HG02870 (cell line): ENCODE measurements around the gene TIE1.

Source experiments
- ATAC-seq: cut with Tn5 transposase; IDR thresholded peaks from one replicate; pipeline ENCODE4 v1.9.1; 2021; ENCODE audit warnings: mild to moderate bottlenecking, moderate library complexity; ENCODE audit not compliant: unreplicated experiment

Gene TIE1

DNA sequence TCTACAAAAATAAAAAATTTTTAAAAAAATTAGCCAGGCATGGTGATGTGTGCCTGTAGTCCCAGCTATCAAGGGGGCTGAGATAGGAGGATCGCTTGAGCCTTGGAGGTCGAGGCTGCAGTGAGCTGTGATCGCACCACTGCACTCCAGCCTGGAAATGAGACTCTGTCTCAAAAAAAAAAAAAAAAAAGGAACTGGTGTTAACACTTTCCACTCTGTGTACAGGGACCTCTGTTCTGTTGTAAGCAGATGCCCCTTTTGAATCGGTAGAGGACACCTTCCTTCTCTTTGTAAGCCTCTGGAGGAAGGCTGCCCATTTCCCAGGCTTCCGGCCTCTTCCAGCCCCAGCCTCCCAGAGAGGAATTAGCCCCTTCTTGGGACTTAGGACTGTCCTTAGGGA lies 8.1 kb upstream of the TIE1 start:
- ATAC-seq = no peak

DNA sequence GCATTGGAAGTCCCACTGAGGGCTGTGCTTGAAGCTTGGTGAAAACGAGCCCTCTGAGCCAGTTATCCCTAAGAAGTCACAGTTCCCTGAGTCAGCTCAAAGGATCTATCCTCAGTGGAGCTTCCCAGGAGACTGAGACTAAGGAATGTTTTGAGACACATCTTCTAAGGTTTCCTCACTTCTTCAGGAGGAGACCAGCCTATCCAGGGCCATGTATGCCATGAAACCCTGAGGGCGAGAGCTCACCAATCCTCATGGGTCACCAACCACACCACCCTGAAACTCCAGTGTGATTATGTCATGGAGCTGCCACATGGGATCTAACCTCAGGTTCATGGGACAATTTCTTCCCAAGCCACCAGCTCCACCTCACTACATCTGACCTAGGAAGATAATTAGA lies 7.6 kb upstream of the TIE1 start:
- no peak for ATAC-seq

DNA sequence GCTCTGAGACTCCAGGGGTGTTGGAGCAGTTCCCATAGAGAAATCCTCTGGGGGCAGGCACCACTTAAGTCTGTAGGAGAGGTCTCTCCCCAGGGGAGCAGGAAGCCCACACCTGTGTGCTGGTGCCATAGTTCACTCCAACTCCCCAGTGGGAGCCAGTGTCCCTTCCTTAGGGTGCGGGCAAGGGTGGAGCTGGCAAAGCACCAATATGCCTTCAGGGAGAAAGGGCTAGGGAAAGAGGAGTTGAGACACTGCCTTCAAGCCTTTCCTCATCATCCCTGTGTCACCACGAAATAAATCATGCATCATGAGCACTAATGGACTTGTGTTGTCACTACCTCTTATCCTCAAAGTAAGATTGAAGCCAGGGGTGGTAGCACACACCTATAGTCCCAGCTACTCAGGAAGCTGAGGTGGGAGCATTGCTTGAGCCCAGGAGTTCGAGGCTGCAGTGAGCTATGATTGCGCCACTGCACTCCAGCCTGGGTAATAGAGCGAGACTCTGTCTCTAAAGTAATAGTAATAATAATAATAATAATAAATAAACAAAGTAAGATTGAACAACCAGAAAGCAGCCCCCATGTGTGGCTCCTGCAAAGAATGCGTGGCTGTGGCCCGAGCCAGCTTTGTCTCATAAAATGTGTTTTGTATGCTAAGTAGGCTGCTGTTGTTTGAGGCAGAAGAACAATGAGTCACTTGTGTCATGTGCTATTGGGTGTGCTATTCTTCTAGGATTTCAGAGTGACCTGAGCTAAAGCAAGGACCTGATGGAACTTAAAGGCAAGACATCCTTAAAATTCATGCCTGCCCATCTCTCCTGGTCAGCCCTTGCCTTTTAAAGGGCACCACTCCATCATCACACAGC lies 6.7 kb upstream of the TIE1 start:
- ATAC-seq = no peak

DNA sequence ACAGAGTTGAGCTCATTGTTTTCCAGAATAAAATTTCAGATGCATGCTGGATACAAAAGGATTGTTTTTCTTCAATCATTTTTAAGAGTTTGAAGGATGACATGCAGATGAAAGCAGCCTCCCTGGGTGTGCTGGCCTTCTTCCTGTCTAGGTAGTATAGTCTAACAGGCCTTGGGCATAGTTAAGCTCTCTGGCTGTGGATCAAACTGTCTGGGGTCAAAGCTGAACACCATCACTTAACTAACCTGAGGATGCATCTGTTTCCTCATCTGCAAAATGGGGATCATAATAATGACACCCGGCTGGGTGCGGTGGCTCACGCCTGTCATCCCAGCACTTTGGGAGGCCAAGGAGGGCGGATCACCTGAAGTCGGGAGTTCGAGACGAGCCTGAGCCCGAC lies 6.0 kb upstream of the TIE1 start:
- ATAC-seq = no peak

DNA sequence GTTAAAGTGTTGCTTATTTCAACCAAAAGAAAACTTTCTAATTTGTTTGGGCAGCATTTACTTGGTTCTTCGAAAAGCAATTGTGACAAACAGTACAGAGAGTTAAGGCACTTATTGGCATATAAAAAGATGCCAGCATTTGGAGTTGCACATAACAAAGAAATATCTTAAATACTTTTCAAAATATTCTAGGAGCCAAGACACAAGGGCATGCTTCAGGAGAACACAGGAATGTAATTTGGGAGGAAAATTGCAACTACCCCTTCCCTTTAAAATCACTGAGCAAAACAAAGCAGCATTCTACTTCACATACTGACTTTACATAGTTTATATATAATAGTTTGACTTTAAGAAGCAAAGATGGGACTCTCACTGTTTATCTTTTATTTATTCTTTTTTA lies 4.6 kb upstream of the TIE1 start:
- ATAC-seq = no peak

DNA sequence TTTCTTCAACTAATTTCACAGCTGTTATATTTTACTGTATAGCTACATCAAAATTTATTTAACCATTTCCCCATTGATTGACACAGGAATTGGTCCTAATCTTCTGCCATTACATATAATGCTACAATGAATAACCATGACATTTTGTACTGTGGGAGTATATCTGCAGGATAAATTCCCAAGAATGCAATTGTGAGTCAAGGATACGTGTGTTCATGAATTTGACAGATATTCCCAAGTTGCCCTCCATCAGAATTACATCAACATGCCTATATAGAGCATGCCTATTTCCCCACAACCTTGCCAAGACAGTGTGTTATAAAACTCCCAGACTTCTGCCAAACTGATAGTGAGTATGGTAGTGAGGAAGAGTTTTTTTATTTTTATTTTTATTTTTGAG lies 2.7 kb upstream of the TIE1 start:
- no peak for ATAC-seq

DNA sequence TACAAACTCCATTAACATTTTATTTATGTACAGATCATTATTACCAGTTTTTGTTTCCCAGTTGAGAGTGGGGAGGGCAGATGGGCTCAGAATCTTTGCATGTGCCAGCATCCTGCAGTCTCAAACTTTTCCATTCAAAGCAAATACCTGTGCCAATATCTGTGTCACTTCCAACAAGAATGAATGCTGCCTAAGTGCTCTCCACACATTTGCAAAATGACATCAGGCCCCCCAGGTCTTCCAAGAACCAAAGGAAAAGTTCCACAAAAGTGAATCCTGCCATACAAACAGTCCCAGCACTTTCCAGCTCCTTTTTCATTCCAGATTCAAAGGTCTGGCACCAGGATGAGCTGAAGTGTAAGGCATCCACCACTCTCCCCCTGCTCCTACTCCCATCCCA lies 1.7 kb upstream of the TIE1 start:
- no peak for ATAC-seq

DNA sequence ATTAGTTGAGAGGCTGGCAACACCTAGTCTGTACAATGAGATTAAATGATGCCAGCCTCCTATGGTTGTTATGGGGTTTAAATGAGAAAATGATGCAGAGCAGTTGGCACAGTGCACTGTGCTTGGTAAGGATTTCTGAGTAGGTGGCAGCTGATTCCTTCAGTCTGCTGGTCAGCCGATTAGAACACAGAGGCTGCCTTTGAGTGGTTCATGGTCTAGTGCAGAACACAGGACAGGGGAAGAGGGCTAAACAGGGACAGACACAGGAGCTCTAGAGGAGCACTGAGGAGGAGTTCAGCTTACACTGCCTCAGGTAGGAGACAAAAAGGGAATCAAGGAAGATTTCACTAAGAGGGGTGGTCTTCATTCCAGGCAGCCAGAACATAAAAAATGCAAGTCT lies 1.4 kb downstream of the TIE1 start:
- no peak for ATAC-seq

DNA sequence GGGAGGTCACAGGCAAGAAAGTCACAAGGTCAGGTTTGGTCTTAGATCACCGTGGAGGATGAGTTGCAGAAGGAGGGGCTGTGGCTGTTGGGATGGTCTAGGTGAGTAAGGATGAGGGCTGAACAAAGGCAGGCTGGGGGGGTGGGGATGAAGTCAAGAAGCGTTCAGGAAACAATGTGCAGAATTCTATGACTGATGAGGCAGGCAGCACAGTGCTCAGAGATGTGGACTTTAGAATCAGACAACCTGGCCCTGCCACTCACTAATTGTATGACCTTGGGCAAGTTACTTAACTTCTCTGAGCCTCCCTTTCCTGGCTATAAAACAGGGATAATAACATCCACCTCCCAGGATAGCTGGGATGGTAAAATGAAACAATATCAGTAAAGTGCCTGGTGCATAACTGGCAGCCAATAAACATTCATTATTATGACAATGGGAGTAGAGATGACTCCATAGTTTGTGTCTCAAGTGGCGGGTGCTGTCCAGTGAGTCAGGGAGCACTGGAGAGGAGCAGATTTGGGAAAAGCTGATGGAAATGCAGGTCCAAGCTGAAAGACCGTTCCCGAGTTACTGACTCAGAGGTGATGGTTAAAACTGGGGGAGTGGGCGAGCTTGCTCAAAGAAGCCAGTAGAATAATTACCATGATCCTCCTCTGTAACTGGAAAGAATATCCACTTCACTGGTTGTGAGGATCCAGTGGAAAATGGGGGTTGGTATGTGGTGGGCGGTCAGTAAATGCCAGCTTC lies 2.1 kb downstream of the TIE1 start:
- no peak for ATAC-seq

DNA sequence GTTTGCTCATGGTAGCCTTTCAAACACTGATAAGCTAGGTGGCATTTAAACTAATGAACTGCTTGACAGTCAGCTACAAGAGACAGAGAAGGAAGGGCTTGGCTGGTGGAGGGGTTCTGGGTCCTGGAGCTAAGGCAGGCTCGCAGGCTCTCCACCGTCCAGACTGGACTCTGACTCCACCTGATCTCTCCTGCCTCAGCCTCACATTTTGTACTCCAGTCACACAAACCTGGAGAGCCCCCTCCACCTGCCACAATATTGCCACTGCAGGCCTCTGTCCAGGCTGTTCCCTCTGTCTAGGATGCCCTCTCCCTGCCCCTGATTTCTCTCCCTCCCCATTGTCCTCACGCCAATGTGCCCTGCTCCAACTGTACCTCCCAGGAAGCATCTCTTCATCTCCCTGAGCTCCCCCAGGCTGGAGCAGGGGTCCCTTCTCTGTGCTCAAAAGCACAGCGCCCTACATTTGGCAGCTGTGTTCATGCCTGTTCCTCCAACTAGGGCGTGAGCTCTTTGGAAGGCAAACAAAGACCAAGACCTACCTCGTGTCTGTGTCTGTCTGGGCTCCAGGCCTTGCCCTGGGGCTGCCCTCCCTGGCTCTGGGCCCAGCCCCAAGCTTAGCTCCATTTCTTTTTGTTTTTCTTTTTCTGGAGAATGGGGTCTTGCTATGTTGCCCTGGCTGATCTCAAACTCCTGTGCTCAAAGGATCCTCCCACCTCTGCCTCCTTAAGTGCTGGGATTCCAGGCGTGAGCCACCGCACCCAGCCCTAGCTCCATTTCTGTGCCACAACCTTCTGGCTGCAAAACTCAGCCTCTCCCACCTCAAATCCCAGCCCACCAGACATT lies 2.9 kb downstream of the TIE1 start:
- ATAC-seq = no peak

DNA sequence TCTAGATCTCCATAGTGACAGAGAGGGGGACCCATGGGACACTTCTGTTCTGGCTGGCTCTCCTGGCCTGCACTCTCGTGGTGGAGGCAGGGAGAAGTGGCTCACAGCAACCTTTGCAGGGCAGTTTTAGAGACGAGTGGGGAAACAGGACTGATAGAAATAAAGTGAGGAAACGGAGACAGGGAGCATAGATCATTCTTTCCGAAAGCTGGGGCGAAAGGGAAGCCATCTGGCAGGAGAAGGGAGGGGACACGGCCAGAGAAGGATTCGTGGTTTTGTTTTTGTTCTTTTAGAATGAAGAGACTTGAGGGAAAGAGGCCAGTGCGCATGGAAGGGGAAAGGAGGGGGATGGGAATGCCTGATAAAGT lies 3.5 kb downstream of the TIE1 start:
- ATAC-seq = no peak

DNA sequence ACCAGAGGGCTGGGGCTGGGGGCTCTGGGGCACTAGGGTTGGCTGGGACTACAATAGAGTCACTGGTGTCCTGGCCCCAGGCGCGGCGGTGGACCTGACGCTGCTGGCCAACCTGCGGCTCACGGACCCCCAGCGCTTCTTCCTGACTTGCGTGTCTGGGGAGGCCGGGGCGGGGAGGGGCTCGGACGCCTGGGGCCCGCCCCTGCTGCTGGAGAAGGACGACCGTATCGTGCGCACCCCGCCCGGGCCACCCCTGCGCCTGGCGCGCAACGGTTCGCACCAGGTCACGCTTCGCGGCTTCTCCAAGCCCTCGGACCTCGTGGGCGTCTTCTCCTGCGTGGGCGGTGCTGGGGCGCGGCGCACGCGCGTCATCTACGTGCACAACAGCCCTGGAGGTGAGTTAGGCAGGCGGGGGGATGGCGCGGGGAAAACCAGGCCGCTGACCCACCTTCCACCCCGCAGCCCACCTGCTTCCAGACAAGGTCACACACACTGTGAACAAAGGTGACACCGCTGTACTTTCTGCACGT lies 4.1 kb downstream of the TIE1 start:
- no peak for ATAC-seq

DNA sequence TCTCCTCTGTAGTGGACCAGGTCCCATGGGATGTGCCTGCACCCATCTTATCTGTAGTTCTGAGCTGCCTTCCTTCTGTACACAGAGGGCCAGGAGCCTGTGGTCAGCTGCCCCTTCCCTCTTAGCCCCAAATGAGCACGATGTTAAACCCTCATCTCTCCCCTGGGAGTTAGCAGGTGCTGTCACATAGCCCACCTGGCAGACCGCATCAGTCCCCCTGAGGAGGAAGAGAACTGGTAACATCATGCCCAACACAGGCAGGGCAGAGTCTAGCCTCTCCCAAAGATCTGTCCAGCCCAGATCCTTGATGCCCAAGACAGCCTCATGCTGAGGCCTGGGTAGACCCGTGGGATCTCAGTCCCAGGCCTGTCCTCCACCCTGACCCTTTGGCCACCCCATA lies 4.7 kb downstream of the TIE1 start:
- no peak for ATAC-seq

DNA sequence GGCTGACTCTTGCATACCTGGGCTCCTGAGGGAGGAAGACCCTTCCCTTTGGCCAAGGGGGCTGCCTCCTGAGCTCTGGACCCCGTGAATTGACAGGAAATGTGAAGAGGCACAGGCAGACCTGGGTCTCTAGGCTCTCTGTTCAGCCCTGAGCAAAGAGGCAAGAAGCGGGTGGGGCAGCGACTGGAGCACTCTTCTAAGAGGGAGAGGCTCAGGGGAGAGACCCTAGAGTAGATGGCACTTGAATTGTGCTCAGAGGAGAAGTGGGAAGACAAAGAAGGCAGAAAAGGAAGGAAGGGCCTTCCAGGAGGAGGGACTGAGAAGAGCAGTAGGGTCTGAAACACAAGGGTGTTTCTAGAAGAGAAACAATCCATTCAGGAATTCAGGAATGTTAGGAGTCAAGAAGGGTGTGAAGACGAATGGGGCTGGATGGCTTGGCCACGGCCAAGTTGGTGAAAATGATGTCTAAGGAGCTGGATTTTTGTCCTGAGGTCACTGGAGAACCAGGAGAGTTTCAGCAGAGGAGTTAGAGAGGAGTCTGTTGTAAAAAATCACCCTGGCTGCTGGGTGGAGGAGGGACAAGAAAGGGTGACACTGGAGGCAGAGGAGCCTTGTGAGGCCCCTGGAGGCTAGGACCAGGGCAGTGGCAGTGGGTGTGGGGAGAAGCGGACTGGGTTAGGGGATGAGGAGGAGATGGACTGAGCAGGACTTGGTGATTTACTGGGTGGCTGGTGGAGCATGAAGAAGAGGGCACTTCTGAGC lies 5.3 kb downstream of the TIE1 start:
- no peak for ATAC-seq

DNA sequence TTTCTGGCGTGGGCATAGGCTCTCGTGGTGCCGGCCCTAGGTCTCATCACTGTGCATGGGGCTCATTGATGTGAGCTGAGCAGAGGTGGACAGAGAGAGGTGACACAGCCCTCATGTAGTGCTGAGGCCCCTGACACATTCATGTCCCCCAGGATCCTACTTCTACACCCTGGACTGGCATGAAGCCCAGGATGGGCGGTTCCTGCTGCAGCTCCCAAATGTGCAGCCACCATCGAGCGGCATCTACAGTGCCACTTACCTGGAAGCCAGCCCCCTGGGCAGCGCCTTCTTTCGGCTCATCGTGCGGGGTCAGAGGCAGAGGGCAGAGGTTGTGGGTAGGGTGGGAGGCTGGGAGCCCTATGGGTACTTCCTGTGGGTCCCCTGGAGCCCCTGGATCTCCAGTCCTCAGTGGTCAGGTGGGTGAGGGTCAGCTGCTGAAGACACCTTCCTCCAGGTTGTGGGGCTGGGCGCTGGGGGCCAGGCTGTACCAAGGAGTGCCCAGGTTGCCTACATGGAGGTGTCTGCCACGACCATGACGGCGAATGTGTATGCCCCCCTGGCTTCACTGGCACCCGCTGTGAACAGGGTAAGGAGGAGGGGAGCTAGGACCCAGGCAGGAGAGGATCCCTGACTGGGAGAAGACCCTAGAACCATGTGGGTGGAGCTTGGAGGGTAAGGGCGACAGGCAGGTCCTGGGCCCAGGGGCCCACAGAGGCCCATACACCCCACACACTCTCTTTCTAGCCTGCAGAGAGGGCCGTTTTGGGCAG lies 6.1 kb downstream of the TIE1 start:
- no peak for ATAC-seq

DNA sequence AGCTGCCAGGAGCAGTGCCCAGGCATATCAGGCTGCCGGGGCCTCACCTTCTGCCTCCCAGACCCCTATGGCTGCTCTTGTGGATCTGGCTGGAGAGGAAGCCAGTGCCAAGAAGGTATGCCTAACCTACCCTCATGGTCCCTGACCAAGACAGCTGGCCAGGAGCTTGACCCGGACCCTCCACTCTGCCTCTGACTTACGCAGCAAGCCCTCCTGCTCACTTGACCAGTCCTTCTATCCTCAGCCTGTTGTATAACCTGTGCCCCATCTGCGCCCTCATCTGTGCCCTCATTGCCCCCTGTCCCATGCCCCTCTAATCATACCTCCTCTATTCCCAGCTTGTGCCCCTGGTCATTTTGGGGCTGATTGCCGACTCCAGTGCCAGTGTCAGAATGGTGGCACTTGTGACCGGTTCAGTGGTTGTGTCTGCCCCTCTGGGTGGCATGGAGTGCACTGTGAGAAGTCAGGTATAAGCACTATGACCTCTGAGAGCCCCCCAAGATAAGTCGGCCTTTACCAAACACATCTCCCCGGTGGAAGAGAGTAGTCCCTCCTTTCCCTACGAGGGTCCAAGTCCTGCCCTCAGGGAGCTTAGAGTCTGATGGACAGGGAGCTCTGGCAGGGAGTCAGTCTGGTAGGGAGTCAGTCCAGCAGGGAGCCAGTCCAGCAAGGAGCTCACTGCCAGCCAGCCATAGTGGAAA lies 6.8 kb downstream of the TIE1 start:
- no peak for ATAC-seq

DNA sequence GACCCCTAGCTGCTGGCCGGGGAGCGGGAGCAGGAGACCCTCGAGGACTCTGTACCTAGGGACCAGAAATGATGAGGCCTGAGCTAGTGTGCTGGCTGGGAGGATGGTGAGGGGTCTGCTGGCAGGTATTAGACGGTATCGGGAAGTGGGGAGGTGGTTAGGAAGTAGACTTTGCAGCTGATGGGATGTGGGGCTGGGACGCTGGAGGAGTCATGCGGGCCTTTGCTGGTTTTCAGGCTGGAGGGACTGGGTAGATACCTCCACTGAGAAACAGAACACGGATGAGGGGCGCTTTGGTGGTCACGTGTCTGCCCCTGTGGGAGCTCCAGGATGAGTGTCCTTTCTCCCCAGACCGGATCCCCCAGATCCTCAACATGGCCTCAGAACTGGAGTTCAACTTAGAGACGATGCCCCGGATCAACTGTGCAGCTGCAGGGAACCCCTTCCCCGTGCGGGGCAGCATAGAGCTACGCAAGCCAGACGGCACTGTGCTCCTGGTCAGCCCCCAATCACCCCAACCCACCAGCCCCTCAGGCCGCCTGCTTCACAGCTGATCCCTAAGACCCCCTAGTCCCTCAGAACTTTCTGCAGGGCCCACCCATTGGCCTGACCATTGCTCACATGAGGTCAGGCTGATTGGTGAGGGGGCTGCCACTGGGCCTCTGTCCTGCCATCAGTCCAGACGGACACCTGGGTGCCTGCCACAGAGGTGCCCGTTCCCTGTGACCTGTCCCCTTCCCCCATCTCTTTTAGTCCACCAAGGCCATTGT lies 8.0 kb downstream of the TIE1 start:
- ATAC-seq = no peak

DNA sequence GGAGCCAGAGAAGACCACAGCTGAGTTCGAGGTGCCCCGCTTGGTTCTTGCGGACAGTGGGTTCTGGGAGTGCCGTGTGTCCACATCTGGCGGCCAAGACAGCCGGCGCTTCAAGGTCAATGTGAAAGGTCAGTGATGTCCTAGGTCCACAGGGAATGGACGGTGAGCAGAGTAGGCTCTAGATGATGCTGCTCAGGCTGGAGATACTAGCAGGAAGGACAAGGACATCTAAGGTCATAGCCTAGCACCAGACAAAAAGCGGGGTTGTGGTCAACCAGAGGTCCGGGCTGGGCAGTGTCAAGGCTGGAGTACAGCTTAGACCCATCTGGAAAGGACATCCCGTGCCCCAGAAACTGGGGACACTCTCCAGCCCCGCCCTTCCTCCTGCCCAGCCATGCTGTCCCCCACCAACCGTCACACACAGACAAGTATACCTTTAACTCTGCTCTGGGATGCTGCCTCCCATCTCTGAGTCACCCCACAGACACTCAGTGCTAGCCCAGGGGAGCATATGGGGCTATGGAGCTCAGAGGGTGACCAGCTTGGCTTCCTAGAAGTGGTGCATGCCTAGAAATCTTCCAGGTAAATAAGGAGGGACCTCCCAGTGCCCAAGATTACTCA lies 8.7 kb downstream of the TIE1 start:
- ATAC-seq = no peak
